ENCODE measurements around the gene PTPRE. TPM values are rescaled to one million over a fixed set of nuclear protein-coding genes. Genes with fewer than 3 reads are reported as not detected.

Gene PTPRE
- polyA plus RNA-seq, 1 of the 3 experiments (the other 2 are of a cell fraction), result 11.8 TPM

- Histone ChIP-seq H3K79me2 (ENCODE audit: insufficient read depth) (peaks cover 26% of the 10 kb centered on the region), H3K9me3 (no peaks in the 10 kb centered on the region), H3K36me3 (replicated peaks in 1 of 2; ENCODE audit: control insufficient read depth in 1 of 2, insufficient read depth in 2 of 2, low read length in 1 of 2) (no peaks in the 10 kb centered on the region), H2AFZ (ENCODE audit: low read depth) (no peak overlapping the region), H3K4me1 (ENCODE audit: control insufficient read depth in 1 of 2, insufficient read depth in 2 of 2, low read depth in 1 of 2, low read length in 1 of 2) (peaks cover 0 to 14% of the 10 kb centered on the region in 2 experiments; a peak in 2 of 4 replicates), H3K27ac (ENCODE audit: low read depth in 2 of 2, low read length in 1 of 2) (no peak overlapping the region), H3F3A (replicated peaks; ENCODE audit: insufficient read depth) (no peaks in the 10 kb centered on the region), H4K20me1 (ENCODE audit: insufficient read depth) (no peaks in the 10 kb centered on the region; the same call in 1 of the 2 replicates), H3K9ac (no peak overlapping the region), H3K27me3 (ENCODE audit: insufficient read depth) (no peaks in the 10 kb centered on the region; the same call in 1 of the 2 replicates), H3K4me2 (no peak overlapping the region), H3K4me3 (ENCODE audit: low read depth in 2 of 2, low read length in 1 of 2) (no peak overlapping the region), H3K9me2 (no peaks in the 10 kb centered on the region)
- WGBS (ENCODE audit: low lambda C conversion rate), result 85% methylated on average over 8 of the region's 8 CpGs
- ChIA-PET CTCF (interaction anchor here (1.6 to 3.3 kb wide), 3 partner anchors 16 to 117 kb away, joined by 3 to 20 read pairs (median 5); no protein-coding TSS in a partner anchor), POLR2A (no interaction called here)
- DNase-seq, result no peak
- TF ChIP-seq ZBTB33 (IDR thresholded peaks at IDR 0.05; ENCODE audit: borderline replicate concordance, low read depth) (no peak), ELF1 (IDR thresholded peaks at IDR 0.05) (no peak), NRF1 (IDR thresholded peaks at IDR 0.05; ENCODE audit: low read depth, low read length) (no peak), NFIC (IDR thresholded peaks at IDR 0.05; ENCODE audit: borderline replicate concordance) (no peak), FOXM1 (IDR thresholded peaks at IDR 0.05; ENCODE audit: low read depth) (no peak), FOXJ3 (CRISPR knock-in tag; IDR thresholded peaks at IDR 0.05) (no peak), GABPA (IDR thresholded peaks at IDR 0.05; ENCODE audit: low read depth) (no peak), SMC3 (IDR thresholded peaks at IDR 0.05; ENCODE audit: low read depth, low read length) (no peak), JUND (IDR thresholded peaks at IDR 0.05) (no peak), USF2 (IDR thresholded peaks at IDR 0.05; ENCODE audit: borderline replicate concordance, low read depth, low read length) (no peak), USF1 (IDR thresholded peaks at IDR 0.05; ENCODE audit: borderline replicate concordance, low read depth) (no peak), EP300 (IDR thresholded peaks at IDR 0.05; ENCODE audit: borderline replicate concordance in 1 of 2, low read depth in 1 of 2, low read length in 1 of 2) (no peak), RCOR1 (IDR thresholded peaks at IDR 0.05; ENCODE audit: low read length) (no peak), REST (IDR thresholded peaks at IDR 0.05; ENCODE audit: low read depth, low read length) (no peak)
These were observed 221.7 kb downstream of the PTPRE start for GRCh38 chr10:128128582-128128981.
